Endothelial cell (in vitro differentiated cells): ENCODE data around the gene LRGUK. TPM values are rescaled to one million over a fixed set of nuclear protein-coding genes. Genes with fewer than 3 reads are reported as not detected.

Experiments
- DNase-seq: peaks from one replicate; pipeline ENCODE4 v3.0.0; 2021; ENCODE audit warnings: low spot score
- H3K27ac Mint-ChIP-seq: one replicate; pipeline ENCODE4 v1.8.0; 2021; ENCODE audit warnings: mixed read lengths, inconsistent platforms; ENCODE audit not compliant: unreplicated experiment
- H3K27me3 Mint-ChIP-seq: one replicate; pipeline ENCODE4 v1.8.0; 2021; ENCODE audit warnings: mild to moderate bottlenecking, moderate library complexity, mixed read lengths, inconsistent platforms; ENCODE audit not compliant: unreplicated experiment
- H3K36me3 Mint-ChIP-seq: one replicate; pipeline ENCODE4 v1.8.0; 2021; ENCODE audit warnings: mild to moderate bottlenecking, low read depth, mixed read lengths, inconsistent platforms; ENCODE audit not compliant: unreplicated experiment
- H3K4me1 Mint-ChIP-seq: one replicate; pipeline ENCODE4 v1.8.0; 2021; ENCODE audit warnings: mild to moderate bottlenecking, mixed read lengths, inconsistent platforms; ENCODE audit not compliant: unreplicated experiment
- H3K4me3 Mint-ChIP-seq: one replicate; pipeline ENCODE4 v1.8.0; 2021; ENCODE audit warnings: mild to moderate bottlenecking, mixed read lengths, inconsistent platforms; ENCODE audit not compliant: unreplicated experiment
- H3K9me3 Mint-ChIP-seq: one replicate; pipeline ENCODE4 v1.8.0; 2021; ENCODE audit warnings: mixed read lengths, inconsistent platforms; ENCODE audit not compliant: unreplicated experiment
- CTCF ChIP-seq: fragments of 200-600 bp; sonication (generic); IDR thresholded peaks from one replicate; pipeline ENCODE4 v1.5.0; 2021; ENCODE audit warnings: antibody characterized with exemption; ENCODE audit not compliant: unreplicated experiment
- total RNA-seq: library from RNA; stranded (reverse); fragmentation: NEBNext Ultra II Directional; extraction: Animal tissue kit (Norgen Biotek cat#: 25700); gene quantifications from one replicate; pipeline ENCODE4 v1.2.1, GENCODE V29; 2021; ENCODE audit not compliant: unreplicated experiment

LRGUK gene
- total RNA-seq, 1 donor from 2014 or later = 0.64 TPM

GRCh38 chr7:134197345-134197744, 70.2 kb downstream of the LRGUK start:
- Mint-ChIP-seq H3K9me3 (no peaks in the 10 kb centered on the region), H3K27ac (no peak overlapping the region), H3K36me3 (no peaks in the 10 kb centered on the region), H3K4me3 (no peak overlapping the region), H3K27me3 (no peaks in the 10 kb centered on the region), H3K4me1 (peaks cover 13% of the 10 kb centered on the region)
- DNase-seq = no peak
- TF ChIP-seq CTCF = no peak

GRCh38 chr7:134200970-134201369, 73.8 kb downstream of the LRGUK start:
- Mint-ChIP-seq H3K27me3 (no peaks in the 10 kb centered on the region), H3K9me3 (no peaks in the 10 kb centered on the region), H3K36me3 (no peaks in the 10 kb centered on the region), H3K4me1 (no peaks in the 10 kb centered on the region), H3K4me3 (no peak overlapping the region), H3K27ac (no peak overlapping the region)
- TF ChIP-seq CTCF = no peak
- no peak for DNase-seq

DNA sequence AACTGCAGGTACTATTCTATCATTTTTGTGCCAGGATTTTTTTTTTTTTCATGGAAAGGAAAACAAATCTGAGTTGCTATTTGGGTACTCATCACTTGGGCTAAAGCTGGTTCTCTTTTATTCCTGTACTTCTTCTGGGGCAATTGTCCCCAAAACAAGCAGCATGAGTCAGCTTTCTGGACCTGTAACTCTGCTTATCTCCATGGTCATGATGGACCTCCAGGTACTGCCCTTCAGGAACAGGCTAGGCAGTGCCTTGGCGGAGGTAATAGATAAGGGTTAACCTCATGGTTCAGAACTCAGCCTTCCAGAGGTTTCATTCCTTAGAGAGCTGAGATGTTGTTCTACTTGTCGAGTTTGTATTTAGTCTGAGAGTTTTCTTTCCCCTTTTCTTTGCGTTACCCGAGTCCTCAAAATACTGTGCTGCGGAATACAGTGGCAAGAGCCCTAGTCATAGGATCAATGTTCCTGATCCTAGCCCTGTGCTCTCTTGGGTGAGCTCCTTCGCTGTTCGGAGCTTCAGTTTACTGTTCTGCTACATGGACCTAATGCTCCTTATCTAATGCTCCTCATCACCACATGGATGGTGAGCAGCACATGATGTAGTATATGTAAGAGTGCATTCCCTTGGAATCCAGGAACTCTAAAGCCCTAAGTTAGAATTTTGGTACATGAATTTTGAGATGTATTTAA, 74.6 kb downstream of the LRGUK start:
- no peaks in the 10 kb centered on the region for H3K9me3 Mint-ChIP-seq
- no peak for TF ChIP-seq CTCF
- no peaks in the 10 kb centered on the region for H3K36me3 Mint-ChIP-seq
- no peak overlapping the region for H3K27ac Mint-ChIP-seq
- H3K27me3 Mint-ChIP-seq = no peaks in the 10 kb centered on the region
- H3K4me1 Mint-ChIP-seq = no peaks in the 10 kb centered on the region
- DNase-seq = no peak
- no peak overlapping the region for H3K4me3 Mint-ChIP-seq

DNA sequence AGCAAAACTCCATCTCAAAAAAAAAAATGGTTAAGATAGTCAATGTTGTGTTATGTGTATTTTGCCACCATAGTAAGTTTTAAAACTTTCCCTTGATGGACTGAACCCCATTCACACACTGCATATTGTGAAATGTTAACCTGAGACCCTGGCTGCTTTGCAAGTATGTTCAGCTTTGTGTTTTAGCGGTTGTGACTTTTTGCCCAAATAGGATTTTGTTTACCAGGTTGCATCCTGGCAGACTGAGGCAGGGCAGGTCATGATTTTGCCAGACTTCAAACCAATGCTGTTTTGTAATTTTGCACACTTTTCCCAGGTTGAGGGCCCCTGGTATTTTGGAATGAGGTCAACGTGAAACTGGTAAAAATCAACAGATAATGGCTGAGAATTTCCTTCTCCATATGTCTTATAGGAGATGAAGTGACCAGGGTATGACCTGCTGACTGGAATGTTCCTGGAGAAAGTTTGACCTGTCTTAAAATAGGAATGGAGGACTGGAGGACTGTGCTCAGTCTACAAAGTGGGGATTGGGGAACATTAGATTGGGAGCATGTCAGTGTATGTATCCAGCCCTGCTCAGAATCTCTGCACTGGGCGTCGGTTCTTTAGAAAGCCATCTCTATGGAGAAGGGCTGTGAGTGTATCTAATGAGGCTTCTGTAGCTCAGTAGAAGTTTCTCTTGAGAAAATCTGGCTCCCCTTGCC, 76.2 kb downstream of the LRGUK start:
- Mint-ChIP-seq H3K27ac (no peak overlapping the region), H3K4me3 (no peak overlapping the region)

More for the DNA sequence above, 76.2 kb downstream of the LRGUK start:
- Mint-ChIP-seq H3K9me3 (no peaks in the 10 kb centered on the region), H3K4me1 (no peaks in the 10 kb centered on the region), H3K36me3 (no peaks in the 10 kb centered on the region), H3K27me3 (no peaks in the 10 kb centered on the region)
- no peak for TF ChIP-seq CTCF
- DNase-seq = no peak
